ENCODE results near the gene SLC22A12.

SLC22A12 gene

GRCh38 chr11:64562723-64563351 is 28.2 kb upstream of the SLC22A12 start:
- H3K4me3 ChIP-seq (ENCODE audit: low read length): no peak overlapping the region
- DNase-seq (ENCODE audit: low read depth): no peak
- TF ChIP-seq, protein P1, sequence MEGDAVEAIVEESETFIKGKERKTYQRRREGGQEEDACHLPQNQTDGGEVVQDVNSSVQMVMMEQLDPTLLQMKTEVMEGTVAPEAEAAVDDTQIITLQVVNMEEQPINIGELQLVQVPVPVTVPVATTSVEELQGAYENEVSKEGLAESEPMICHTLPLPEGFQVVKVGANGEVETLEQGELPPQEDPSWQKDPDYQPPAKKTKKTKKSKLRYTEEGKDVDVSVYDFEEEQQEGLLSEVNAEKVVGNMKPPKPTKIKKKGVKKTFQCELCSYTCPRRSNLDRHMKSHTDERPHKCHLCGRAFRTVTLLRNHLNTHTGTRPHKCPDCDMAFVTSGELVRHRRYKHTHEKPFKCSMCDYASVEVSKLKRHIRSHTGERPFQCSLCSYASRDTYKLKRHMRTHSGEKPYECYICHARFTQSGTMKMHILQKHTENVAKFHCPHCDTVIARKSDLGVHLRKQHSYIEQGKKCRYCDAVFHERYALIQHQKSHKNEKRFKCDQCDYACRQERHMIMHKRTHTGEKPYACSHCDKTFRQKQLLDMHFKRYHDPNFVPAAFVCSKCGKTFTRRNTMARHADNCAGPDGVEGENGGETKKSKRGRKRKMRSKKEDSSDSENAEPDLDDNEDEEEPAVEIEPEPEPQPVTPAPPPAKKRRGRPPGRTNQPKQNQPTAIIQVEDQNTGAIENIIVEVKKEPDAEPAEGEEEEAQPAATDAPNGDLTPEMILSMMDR (conservative IDR thresholded peaks at IDR 0.05; ENCODE audit: low read length): no peak

GRCh38 chr11:64563966-64564365 is 27.1 kb upstream of the SLC22A12 start:
- no peak overlapping the region for H3K4me3 ChIP-seq (ENCODE audit: low read length)
- TF ChIP-seq, protein P1 (conservative IDR thresholded peaks at IDR 0.05; ENCODE audit: low read length): no peak
- no peak for DNase-seq (ENCODE audit: low read depth)

DNA sequence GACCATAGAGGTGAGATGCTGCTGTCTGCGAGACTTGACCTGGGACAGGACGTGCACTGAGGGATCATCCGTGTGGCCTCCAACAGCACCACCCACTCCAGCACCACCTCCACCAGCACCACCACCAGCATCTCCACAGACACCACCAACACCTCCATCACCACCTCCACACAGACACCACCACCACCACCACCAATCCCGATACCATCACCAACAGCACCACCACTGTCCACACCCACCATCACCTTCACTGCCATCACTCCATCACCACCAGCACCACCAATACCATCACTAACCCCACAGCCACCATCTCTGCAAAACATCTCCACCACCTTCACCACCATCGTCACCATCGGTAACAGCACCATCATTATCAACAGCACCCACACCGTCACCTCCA is 26.6 kb upstream of the SLC22A12 start:
- DNase-seq (ENCODE audit: low read depth): no peak
- TF ChIP-seq, protein P1 (conservative IDR thresholded peaks at IDR 0.05; ENCODE audit: low read length): no peak
- H3K4me3 ChIP-seq (ENCODE audit: low read length): no peak overlapping the region

DNA sequence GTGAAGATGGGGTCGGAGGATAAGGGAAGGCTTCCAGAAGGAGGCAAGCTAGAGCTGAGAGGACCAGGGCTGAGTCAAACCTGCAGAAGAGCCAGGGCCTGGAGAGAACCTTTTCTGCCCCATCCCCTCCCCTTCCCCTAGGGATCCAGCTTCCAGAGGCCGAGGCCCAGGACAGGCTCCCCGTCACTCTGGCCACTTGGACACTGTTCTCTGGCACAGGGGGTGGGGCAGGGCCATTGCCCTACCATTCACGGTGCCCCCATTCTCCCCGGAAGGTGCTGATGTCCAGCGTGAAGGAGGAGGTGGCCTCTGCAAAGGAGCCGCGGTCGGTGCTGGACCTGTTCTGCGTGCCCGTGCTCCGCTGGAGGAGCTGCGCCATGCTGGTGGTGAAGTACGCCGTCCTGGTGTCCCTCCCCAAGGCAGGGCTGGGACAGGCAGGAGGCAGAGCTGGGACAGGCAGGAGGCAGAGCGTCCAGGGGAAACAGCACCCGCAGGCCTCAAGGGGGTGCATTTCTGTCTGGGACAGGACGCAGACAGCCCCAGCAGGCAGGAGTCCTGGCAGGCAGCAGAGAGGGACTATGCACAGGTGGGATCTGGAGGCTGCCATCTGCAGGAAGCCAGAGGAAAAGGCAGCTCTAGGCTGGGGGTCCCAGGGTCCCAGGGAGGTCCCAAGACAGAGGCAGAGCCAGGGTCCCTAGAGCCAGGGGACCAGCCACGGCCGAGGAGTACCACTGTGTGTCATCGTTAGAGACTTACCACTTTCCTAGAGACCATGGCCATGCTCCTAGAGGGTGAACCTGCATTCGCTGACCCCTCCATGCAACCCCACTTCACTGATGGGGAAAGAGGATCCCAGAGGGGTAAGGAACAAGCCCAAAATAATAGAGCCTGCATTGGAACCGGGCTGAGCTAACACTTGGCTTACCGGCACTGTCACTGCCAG is 25.8 kb upstream of the SLC22A12 start:
- no peak overlapping the region for H3K4me3 ChIP-seq (ENCODE audit: low read length)
- TF ChIP-seq, protein P1 (conservative IDR thresholded peaks at IDR 0.05; ENCODE audit: low read length): no peak
- no peak for DNase-seq (ENCODE audit: low read depth)

GRCh38 chr11:64566042-64566914 is 24.7 kb upstream of the SLC22A12 start:
- H3K4me3 ChIP-seq (ENCODE audit: low read length): peak overlapping the region; percentile 34
- TF ChIP-seq, protein P1 (conservative IDR thresholded peaks at IDR 0.05; ENCODE audit: low read length): no peak
- DNase-seq (ENCODE audit: low read depth): peak; percentile 66

- no peak for DNase-seq (ENCODE audit: low read depth)
- TF ChIP-seq, protein P1 (conservative IDR thresholded peaks at IDR 0.05; ENCODE audit: low read length): no peak
- H3K4me3 ChIP-seq (ENCODE audit: low read length): no peak overlapping the region
Measured at GRCh38 chr11:64566915-64567891, 23.8 kb upstream of the SLC22A12 start.

Data from AG10803 (cell line).